Measurements from ENCODE around the gene GPR137. TPM values are rescaled to one million over a fixed set of nuclear protein-coding genes. Genes with fewer than 3 reads are reported as not detected.

GPR137 gene
- polyA plus RNA-seq, 2 of the 4 experiments (the other 2 are of a cell fraction): 11.0 to 37.4 TPM

- TF ChIP-seq CHD2 (IDR thresholded peaks at IDR 0.05; ENCODE audit: low read length, partially characterized antibody) (no peak), HDAC2 (IDR thresholded peaks at IDR 0.05) (no peak), CHD4 (IDR thresholded peaks at IDR 0.05; ENCODE audit: borderline replicate concordance) (no peak), ZC3H11A (IDR thresholded peaks at IDR 0.05) (no peak), HMGXB4 (CRISPR knock-in tag; IDR thresholded peaks at IDR 0.05; ENCODE audit: borderline replicate concordance) (no peak), EHMT2 (IDR thresholded peaks at IDR 0.05; ENCODE audit: low read depth) (no peak), FOSL2 (IDR thresholded peaks at IDR 0.05) (no peak), FOSL2 (CRISPR knock-in tag; IDR thresholded peaks at IDR 0.05) (no peak), EHF (CRISPR knock-in tag; IDR thresholded peaks at IDR 0.05) (no peak), NFE2L2 (conservative IDR thresholded peaks at IDR 0.05; ENCODE audit: low read length) (no peak), ESRRA (IDR thresholded peaks at IDR 0.05; ENCODE audit: borderline replicate concordance, low read length) (no peak), JUNB (IDR thresholded peaks at IDR 0.05) (no peak), ZFP36 (IDR thresholded peaks at IDR 0.05; ENCODE audit: borderline replicate concordance, partially characterized antibody) (no peak), BCL3 (IDR thresholded peaks at IDR 0.05) (no peak), SMC3 (IDR thresholded peaks at IDR 0.05) (no peak), ZNF302 (CRISPR knock-in tag; IDR thresholded peaks at IDR 0.05) (no peak)
Observed at GRCh38 chr11:64263021-64263946, 22.4 kb upstream of the GPR137 start.

GRCh38 chr11:64263947-64264317 lies 21.7 kb upstream of the GPR137 start:
- CTCF ChIA-PET: interaction anchor here (1.0 to 16.0 kb wide), 7 partner anchors 8 to 91 kb away, joined by 3 to 220 read pairs (median 4); partner anchors contain the start of genes CATSPERZ, ESRRA, PLCB3 and PPP1R14B
- no peaks in the 10 kb centered on the region for H3K9me3 ChIP-seq
- TF ChIP-seq TFCP2L1 (CRISPR knock-in tag; IDR thresholded peaks at IDR 0.05): no peak
- TF ChIP-seq SREBF2 (IDR thresholded peaks at IDR 0.05): no peak
- TF ChIP-seq HEYL (CRISPR knock-in tag; IDR thresholded peaks at IDR 0.05): no peak
- TF ChIP-seq SMC3 (IDR thresholded peaks at IDR 0.05): no peak
- no peak for TF ChIP-seq RARB (CRISPR knock-in tag; IDR thresholded peaks at IDR 0.05)
- no peak for TF ChIP-seq HDAC2 (IDR thresholded peaks at IDR 0.05)
- no peak for TF ChIP-seq ELK1 (IDR thresholded peaks at IDR 0.05; ENCODE audit: low read depth, low read length)
- no peak for TF ChIP-seq CBX2 (IDR thresholded peaks at IDR 0.05; ENCODE audit: borderline replicate concordance, low read depth)
- TF ChIP-seq PBX3 (IDR thresholded peaks at IDR 0.05): no peak
- ATAC-seq: no peak
- no peak overlapping the region for H3K4me2 ChIP-seq
- FAIRE-seq: no peak
- POLR2A ChIA-PET: interaction anchor here (1.7 kb wide), 1 partner anchor 41 kb away, joined by 6 read pairs; no protein-coding TSS in a partner anchor
- no peak overlapping the region for H3K4me3 ChIP-seq
- WGBS (ENCODE audit: missing lambda C conversion rate): 89% methylated on average over 7 of the region's 8 CpGs
- H3K4me1 ChIP-seq: peaks cover 13% of the 10 kb centered on the region
- DNase-seq (ENCODE audit: low read depth in 1 of 2, low spot score in 1 of 2): no peak
- H3K27ac ChIP-seq: no peak overlapping the region

More at GRCh38 chr11:64263021-64263946, 22.4 kb upstream of the GPR137 start:
- H3K9me3 ChIP-seq: no peaks in the 10 kb centered on the region
- FAIRE-seq (no peak), ATAC-seq (peak in 1 of 2 experiments; percentile 39; a peak in 3 of 6 replicates), DNase-seq (ENCODE audit: low read depth in 1 of 2, low spot score in 1 of 2) (no peak)
- H3K4me1 ChIP-seq: peaks cover 6% of the 10 kb centered on the region
- H3K4me3 ChIP-seq: no peak overlapping the region
- 82% methylated on average over 17 of the region's 29 CpGs for WGBS (ENCODE audit: missing lambda C conversion rate)
- H3K4me2 ChIP-seq: no peak overlapping the region
- H3K27ac ChIP-seq: no peak overlapping the region
- CTCF ChIA-PET: interaction anchor here (0.9 to 16.0 kb wide), 8 partner anchors 8 to 92 kb away, joined by 3 to 220 read pairs (median 4); partner anchors contain the start of genes CATSPERZ, ESRRA, PLCB3 and PPP1R14B
- POLR2A ChIA-PET: interaction anchor here (1.7 kb wide), 1 partner anchor 41 kb away, joined by 6 read pairs; no protein-coding TSS in a partner anchor

All from A549 (cell line).